Gastrocnemius medialis (tissue), 4 donors: ENCODE results near the gene EEF1G.

Experiments used
- POLR2A ChIP-seq, 2 donors: fragments of 450-650 bp; IDR thresholded peaks; one replicate each; pipeline ENCODE4 v1.6.1; 2017; ENCODE audit warnings: antibody characterized with exemption in 2 of 2, mild to moderate bottlenecking in 2 of 2, moderate library complexity in 2 of 2
- TF ChIP-seq, protein P1 (sequence below), 5 experiments: fragments of 450-650 bp in 3 of 5; fragments of 200-600 bp in 2 of 5; sonication (generic) in 2 of 5; IDR thresholded peaks in 4 of 5; conservative IDR thresholded peaks in 1 of 5; 1 replicate in 4 of 5; 2 replicates in 1 of 5; pipeline ENCODE4 v1.5.1; 2016 to 2019; ENCODE audit warnings: antibody characterized with exemption in 5 of 5, mild to moderate bottlenecking in 3 of 5, moderate library complexity in 3 of 5

DNA sequence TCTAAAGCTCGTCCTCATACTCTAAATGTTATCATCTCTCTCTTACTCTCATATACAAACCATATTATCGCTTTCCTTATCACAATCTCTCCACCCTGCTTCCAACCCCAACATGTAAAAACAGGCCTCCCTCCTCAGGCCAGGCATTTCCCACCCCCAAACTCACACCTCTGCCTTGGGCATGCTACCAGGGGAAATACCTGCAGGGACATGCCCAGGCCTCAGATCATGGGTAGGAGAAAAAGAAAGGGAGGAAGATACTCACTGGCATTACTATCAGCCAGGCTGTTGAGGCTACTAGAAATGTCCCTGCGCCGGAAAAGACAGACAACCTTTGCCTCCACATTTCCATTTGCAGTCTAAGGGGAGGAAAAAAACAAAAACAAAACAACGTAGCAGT is 26.2 kb upstream of the EEF1G start:
- no peak for TF ChIP-seq POLR2A (IDR thresholded peaks at IDR 0.05)
- TF ChIP-seq, protein P1, sequence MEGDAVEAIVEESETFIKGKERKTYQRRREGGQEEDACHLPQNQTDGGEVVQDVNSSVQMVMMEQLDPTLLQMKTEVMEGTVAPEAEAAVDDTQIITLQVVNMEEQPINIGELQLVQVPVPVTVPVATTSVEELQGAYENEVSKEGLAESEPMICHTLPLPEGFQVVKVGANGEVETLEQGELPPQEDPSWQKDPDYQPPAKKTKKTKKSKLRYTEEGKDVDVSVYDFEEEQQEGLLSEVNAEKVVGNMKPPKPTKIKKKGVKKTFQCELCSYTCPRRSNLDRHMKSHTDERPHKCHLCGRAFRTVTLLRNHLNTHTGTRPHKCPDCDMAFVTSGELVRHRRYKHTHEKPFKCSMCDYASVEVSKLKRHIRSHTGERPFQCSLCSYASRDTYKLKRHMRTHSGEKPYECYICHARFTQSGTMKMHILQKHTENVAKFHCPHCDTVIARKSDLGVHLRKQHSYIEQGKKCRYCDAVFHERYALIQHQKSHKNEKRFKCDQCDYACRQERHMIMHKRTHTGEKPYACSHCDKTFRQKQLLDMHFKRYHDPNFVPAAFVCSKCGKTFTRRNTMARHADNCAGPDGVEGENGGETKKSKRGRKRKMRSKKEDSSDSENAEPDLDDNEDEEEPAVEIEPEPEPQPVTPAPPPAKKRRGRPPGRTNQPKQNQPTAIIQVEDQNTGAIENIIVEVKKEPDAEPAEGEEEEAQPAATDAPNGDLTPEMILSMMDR (IDR thresholded peaks at IDR 0.05 in 4 of 5, conservative IDR thresholded peaks at IDR 0.05 in 1 of 5), result no peak
